Hepatocyte (in vitro differentiated cells): ENCODE results near the gene TANC1.

Experiments
- CTCF ChIP-seq: fragments of 200-600 bp; sonication (generic); IDR thresholded peaks from 2 replicates; pipeline ENCODE4 v1.5.1; 2016; ENCODE audit warnings: antibody characterized with exemption, mild to moderate bottlenecking; ENCODE audit not compliant: poor library complexity
- EZH2 ChIP-seq: fragments of 200-600 bp; sonication (generic); IDR thresholded peaks from 2 replicates; pipeline ENCODE4 v1.6.1; 2016; ENCODE audit warnings: antibody characterized with exemption, mild to moderate bottlenecking, borderline replicate concordance
- EZH2phosphoT487 ChIP-seq: fragments of 200-600 bp; sonication (generic); IDR thresholded peaks from one replicate; pipeline ENCODE4 v1.6.1; 2018; ENCODE audit warnings: antibody characterized with exemption, mild to moderate bottlenecking, low read depth, moderate library complexity; ENCODE audit not compliant: unreplicated experiment, severe bottlenecking

DNA sequence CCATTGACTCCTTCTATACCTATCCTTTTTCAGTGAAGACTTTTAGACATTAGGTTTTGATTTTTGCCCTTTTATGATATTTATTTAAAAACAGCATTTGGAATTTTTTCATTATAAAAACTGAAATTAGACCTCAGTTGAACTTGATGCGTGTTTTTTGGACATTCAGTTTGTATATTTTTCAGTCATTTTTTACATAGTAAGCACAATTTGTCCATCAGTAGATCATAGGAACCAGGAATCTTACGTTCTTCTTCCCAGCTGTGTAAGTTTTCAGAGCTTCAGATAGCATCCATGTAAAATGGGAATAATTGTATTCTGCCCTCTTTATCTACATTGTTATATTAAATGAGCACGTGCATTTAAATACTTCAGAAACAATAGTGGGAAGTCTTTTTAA is 208.9 kb downstream of the TANC1 start:
- TF ChIP-seq CTCF: no peak
- TF ChIP-seq EZH2: no peak
- no peak for TF ChIP-seq EZH2phosphoT487
